Cardiac muscle cell (in vitro differentiated cells and primary cell): Measurements from ENCODE around the gene TMA7. TPM values are rescaled to one million over a fixed set of nuclear protein-coding genes. Genes with fewer than 3 reads are reported as not detected.

Experiments
- DNase-seq, 2 donors: peaks; one replicate each; pipeline versions ENCODE4 v3.0.0 to v3.0.0-alpha.2; 2010 to 2017; ENCODE audit warnings: low read depth in 1 of 2, low spot score in 1 of 2
- H3K27ac ChIP-seq: fragments of 200-600 bp; sonication (generic); 2 replicates; pipeline ENCODE4 v1.5.1; 2016
- H3K27me3 ChIP-seq: fragments of 200-600 bp; sonication (generic); 2 replicates; pipeline ENCODE4 v1.6.0; 2016; ENCODE audit warnings: control low read depth
- H3K36me3 ChIP-seq: fragments of 200-600 bp; sonication (generic); 2 replicates; pipeline ENCODE4 v1.5.1; 2016; ENCODE audit warnings: control low read depth
- H3K4me1 ChIP-seq: fragments of 200-600 bp; sonication (generic); 2 replicates; pipeline ENCODE4 v1.8.1; 2017; ENCODE audit warnings: low read depth, mild to moderate bottlenecking, mixed run types
- H3K4me3 ChIP-seq: fragments of 200-600 bp; sonication (generic); 2 replicates; pipeline ENCODE4 v1.5.1; 2016; ENCODE audit warnings: mild to moderate bottlenecking
- H3K9me3 ChIP-seq: fragments of 200-600 bp; sonication (generic); 2 replicates; pipeline ENCODE4 v1.5.1; 2017; ENCODE audit warnings: low read depth, mild to moderate bottlenecking, control low read depth
- polyA plus RNA-seq: library from polyadenylated mRNA; unstranded; fragments of >200 nt; fragmentation: Nextera tagmentation; extraction: Ambion mirVana; gene quantifications from 2 replicates; pipeline ENCODE4 v1.2.1, GENCODE V29; 2016
- total RNA-seq: library from RNA; depleted of rRNA; stranded (reverse); fragments of >200 nt; gene quantifications from 2 replicates; pipeline ENCODE4 v1.2.3, GENCODE V29; 2016
- TF ChIP-seq, protein P1 (sequence below): IDR thresholded peaks from 2 replicates; pipeline ENCODE4 v1.5.1; 2012; ENCODE audit warnings: low read depth, mild to moderate bottlenecking, low read length

The TMA7 gene
- total and polyA plus RNA-seq, 2 experiments from 2014 or later: 172 to 609 TPM

DNA sequence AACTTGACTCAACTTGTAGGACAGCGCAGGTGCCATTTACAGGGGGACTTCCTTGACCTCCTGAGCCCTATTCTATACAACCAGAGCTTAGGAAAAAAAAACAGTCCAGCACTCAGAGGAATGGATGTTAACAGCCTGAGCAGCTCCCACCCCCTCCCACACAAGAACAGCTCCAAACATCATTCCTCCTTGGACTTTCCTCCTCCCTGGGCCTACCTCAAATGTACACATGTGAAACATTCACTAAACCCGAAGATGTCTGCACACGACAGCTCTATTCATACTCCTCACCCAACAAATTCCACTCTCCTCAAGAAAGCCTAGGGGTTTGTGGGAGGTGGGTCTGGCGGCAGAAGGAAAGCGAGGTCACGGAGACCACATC is 6.0 kb downstream of the TMA7 start:
- Histone ChIP-seq H3K9me3 (no peaks in the 10 kb centered on the region), H3K27me3 (no peaks in the 10 kb centered on the region), H3K36me3 (peaks cover 3% of the 10 kb centered on the region), H3K4me3 (peak overlapping the region; percentile 91), H3K27ac (peak overlapping the region; percentile 89), H3K4me1 (peaks cover 12% of the 10 kb centered on the region)
- no peak for DNase-seq
- TF ChIP-seq, protein P1, sequence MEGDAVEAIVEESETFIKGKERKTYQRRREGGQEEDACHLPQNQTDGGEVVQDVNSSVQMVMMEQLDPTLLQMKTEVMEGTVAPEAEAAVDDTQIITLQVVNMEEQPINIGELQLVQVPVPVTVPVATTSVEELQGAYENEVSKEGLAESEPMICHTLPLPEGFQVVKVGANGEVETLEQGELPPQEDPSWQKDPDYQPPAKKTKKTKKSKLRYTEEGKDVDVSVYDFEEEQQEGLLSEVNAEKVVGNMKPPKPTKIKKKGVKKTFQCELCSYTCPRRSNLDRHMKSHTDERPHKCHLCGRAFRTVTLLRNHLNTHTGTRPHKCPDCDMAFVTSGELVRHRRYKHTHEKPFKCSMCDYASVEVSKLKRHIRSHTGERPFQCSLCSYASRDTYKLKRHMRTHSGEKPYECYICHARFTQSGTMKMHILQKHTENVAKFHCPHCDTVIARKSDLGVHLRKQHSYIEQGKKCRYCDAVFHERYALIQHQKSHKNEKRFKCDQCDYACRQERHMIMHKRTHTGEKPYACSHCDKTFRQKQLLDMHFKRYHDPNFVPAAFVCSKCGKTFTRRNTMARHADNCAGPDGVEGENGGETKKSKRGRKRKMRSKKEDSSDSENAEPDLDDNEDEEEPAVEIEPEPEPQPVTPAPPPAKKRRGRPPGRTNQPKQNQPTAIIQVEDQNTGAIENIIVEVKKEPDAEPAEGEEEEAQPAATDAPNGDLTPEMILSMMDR: no peak

DNA sequence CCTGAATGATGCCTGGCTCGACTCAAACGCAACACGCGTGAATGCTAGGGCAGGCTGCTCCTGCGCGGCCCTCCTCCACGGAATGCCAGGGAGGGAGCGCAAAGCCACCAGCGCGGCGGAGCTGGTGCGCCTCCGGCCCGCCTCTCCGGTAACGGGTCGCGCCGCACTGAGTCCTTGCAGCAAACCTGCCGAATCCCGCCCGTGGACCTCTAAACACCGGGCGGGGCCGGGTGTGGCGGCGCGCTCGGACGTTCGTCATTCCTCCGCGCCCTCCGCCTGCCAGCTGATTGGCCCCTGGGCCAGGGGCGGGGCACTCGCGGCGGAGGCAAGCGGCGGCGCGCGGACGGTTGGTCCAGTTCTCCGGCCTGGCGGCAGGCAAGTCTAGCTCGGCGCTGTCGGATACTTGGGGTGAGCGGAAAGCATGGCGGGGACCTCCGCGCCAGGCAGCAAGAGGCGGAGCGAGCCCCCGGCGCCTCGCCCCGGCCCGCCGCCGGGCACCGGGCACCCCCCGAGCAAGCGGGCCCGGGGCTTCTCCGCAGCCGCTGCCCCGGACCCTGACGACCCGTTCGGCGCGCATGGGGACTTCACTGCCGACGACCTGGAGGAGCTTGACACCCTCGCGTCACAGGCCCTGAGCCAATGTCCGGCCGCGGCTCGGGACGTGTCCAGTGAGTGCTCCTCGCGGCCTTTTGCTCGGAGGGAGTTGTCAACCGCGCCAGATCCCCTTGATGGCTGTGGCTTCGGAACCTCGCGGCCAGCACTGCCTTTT is 6.6 kb downstream of the TMA7 start, which contains the start of gene ATRIP:
TSS of gene ATRIP (plus strand) at position 313 of the 769 bp plus-strand sequence. CDS start at position 422, 109 bp downstream.
- Histone ChIP-seq H3K9me3 (no peaks in the 10 kb centered on the region), H3K27ac (peak within 1 kb of the TSS; percentile 89)
- DNase-seq: peak; percentile 90 to 95

DNA sequence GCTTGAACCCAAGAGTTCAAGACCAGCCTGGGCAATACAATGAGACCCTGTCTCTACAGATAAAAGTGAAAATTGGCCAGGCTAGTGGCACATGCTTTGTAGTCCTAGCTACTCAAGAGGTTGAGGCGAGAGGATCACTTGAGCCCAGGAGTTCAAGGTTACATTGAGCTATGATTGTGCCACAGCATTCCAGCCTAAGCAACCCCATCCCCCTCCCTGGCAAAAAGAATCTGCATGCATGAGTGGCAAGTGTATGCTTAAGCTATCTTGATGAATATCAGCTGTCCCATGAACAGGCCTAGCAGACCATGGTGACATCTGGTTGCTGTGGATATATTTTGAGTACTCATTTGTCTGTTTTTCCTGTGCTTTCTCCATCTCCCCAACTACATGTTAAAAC is 11.2 kb downstream of the TMA7 start:
- H3K4me1 ChIP-seq: peaks cover 6% of the 10 kb centered on the region
- H3K27ac ChIP-seq: no peak overlapping the region
- no peak overlapping the region for H3K4me3 ChIP-seq
- TF ChIP-seq, protein P1: no peak
- H3K9me3 ChIP-seq: no peaks in the 10 kb centered on the region
- H3K36me3 ChIP-seq: peaks cover 23% of the 10 kb centered on the region
- no peaks in the 10 kb centered on the region for H3K27me3 ChIP-seq
- DNase-seq: no peak

More for the DNA sequence above, 6.6 kb downstream of the TMA7 start, which contains the start of gene ATRIP:
- Histone ChIP-seq H3K36me3 (peaks cover 3% of the 10 kb centered on the region), H3K27me3 (no peaks in the 10 kb centered on the region), H3K4me3 (peak within 1 kb of the TSS; percentile 91), H3K4me1 (peaks cover 6% of the 10 kb centered on the region)
- TF ChIP-seq, protein P1: no peak

DNA sequence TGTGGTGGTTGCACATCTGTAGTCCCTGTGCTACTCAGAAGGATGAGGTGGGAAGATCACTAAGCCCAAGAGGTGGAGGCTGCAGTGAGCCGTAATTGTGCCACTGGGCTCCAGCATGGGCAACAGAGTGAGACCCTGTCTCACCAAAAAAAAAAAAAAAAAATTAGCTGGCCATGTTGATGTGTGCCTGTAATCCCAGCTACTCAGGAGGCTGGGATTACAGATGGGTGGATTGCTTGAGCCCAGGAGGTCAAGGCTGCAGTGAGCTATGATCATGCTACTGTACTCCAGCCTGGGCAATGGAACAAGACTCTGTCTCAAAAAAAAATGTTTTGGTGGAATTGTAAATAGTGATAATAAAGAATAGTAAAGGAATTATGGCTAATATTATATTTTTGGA is 16.4 kb downstream of the TMA7 start:
- H3K36me3 ChIP-seq: peaks cover 50% of the 10 kb centered on the region

GRCh38 chr3:48459331-48459730 is 19.3 kb downstream of the TMA7 start:
- H3K36me3 ChIP-seq: peaks cover 39% of the 10 kb centered on the region

More for the DNA sequence above, 16.4 kb downstream of the TMA7 start:
- no peak for DNase-seq
- no peaks in the 10 kb centered on the region for H3K9me3 ChIP-seq
- no peak overlapping the region for H3K4me3 ChIP-seq
- no peaks in the 10 kb centered on the region for H3K27me3 ChIP-seq
- H3K27ac ChIP-seq: no peak overlapping the region
- H3K4me1 ChIP-seq: no peaks in the 10 kb centered on the region
- TF ChIP-seq, protein P1: no peak

More at GRCh38 chr3:48459331-48459730, 19.3 kb downstream of the TMA7 start:
- H3K4me3 ChIP-seq: no peak overlapping the region
- H3K4me1 ChIP-seq: no peaks in the 10 kb centered on the region
- no peak overlapping the region for H3K27ac ChIP-seq
- no peaks in the 10 kb centered on the region for H3K27me3 ChIP-seq
- no peaks in the 10 kb centered on the region for H3K9me3 ChIP-seq
- no peak for DNase-seq
- TF ChIP-seq, protein P1: no peak
